DND-41 (cell line): ENCODE data around the gene LY6G6D.

Experiments
- CTCF ChIP-seq: IDR thresholded peaks from 2 replicates; pipeline ENCODE4 v1.5.1; 2012; ENCODE audit warnings: borderline replicate concordance, low read length, moderate library complexity, mild to moderate bottlenecking; ENCODE audit not compliant: poor library complexity, severe bottlenecking; ENCODE audit errors: extremely low read depth
- EZH2 ChIP-seq: IDR thresholded peaks from 3 replicates; pipeline ENCODE4 v1.6.1; 2012; ENCODE audit warnings: borderline replicate concordance, low read depth, mild to moderate bottlenecking, moderate library complexity, low read length, inconsistent platforms; ENCODE audit not compliant: severe bottlenecking

- TF ChIP-seq CTCF, result no peak
- no peak for TF ChIP-seq EZH2
Measured at GRCh38 chr6:31687860-31688693, 27.1 kb upstream of the LY6G6D start.
